Esophagus squamous epithelium (tissue), 4 donors: ENCODE results near the gene SH3GL2.

Source experiments
- CTCF ChIP-seq, 6 experiments: fragments of 450-650 bp in 4 of 6; fragments of 200-600 bp in 2 of 6; sonication (generic) in 2 of 6; IDR thresholded peaks; one replicate each; pipeline ENCODE4 v1.5.1; 2016 to 2019; ENCODE audit warnings: antibody characterized with exemption in 6 of 6, mild to moderate bottlenecking in 4 of 6, moderate library complexity in 4 of 6
- POLR2A ChIP-seq, 4 donors: fragments of 450-650 bp; IDR thresholded peaks; one replicate each; pipeline ENCODE4 v1.6.1; 2017; ENCODE audit warnings: antibody characterized with exemption in 4 of 4, mild to moderate bottlenecking in 4 of 4, moderate library complexity in 3 of 4

GRCh38 chr9:17600962-17601593, 22.2 kb downstream of the SH3GL2 start:
- TF ChIP-seq POLR2A (IDR thresholded peaks at IDR 0.05): no peak
- TF ChIP-seq CTCF (IDR thresholded peaks at IDR 0.05): no peak
